Astrocyte of the spinal cord (primary cell): ENCODE data around the gene TLL1.
A peak's percentile ranks its signal among the peaks of the same experiment; 100 is the strongest.

ENCODE experiments used
- DNase-seq: peaks from one replicate; pipeline ENCODE4 v3.0.0; 2011; ENCODE audit warnings: low read depth, low spot score
- H3K4me3 ChIP-seq: 2 replicates; pipeline ENCODE4 v1.5.1; 2011; ENCODE audit warnings: low read depth, mild to moderate bottlenecking, low read length, moderate library complexity
- CTCF ChIP-seq: IDR thresholded peaks from 2 replicates; pipeline ENCODE4 v1.5.1; 2012; ENCODE audit warnings: low read depth, mild to moderate bottlenecking, low read length, inconsistent platforms
- in situ Hi-C: cut with HindIII; loops from 2 replicates; pipeline ENCODE4 v1.10.0; 2017; ENCODE audit warnings: low sequenced_read_pairs

TLL1 gene

GRCh38 chr4:165906272-165906671 lies 33.2 kb downstream of the TLL1 start:
- in situ Hi-C loops = no loop called here
- DNase-seq = no peak

GRCh38 chr4:165909947-165910346 lies 36.9 kb downstream of the TLL1 start:
- in situ Hi-C loops = no loop called here
- DNase-seq = peak; percentile 6
- H3K4me3 ChIP-seq = no peak overlapping the region
- no peak for TF ChIP-seq CTCF

More at GRCh38 chr4:165906272-165906671, 33.2 kb downstream of the TLL1 start:
- TF ChIP-seq CTCF = no peak
- no peak overlapping the region for H3K4me3 ChIP-seq

GRCh38 chr4:165915215-165915614 lies 42.2 kb downstream of the TLL1 start:
- in situ Hi-C loops = no loop called here
- H3K4me3 ChIP-seq = no peak overlapping the region
- DNase-seq = no peak
- no peak for TF ChIP-seq CTCF

- TF ChIP-seq CTCF = no peak
- no peak overlapping the region for H3K4me3 ChIP-seq
- no peak for DNase-seq
- in situ Hi-C loops = no loop called here
These were observed 48.5 kb downstream of the TLL1 start for GRCh38 chr4:165921546-165921945.

- H3K4me3 ChIP-seq = no peak overlapping the region
- no peak for TF ChIP-seq CTCF
- no peak for DNase-seq
- in situ Hi-C loops = no loop called here
These were observed 49.7 kb downstream of the TLL1 start for GRCh38 chr4:165922747-165923146.

- in situ Hi-C loops = no loop called here
- no peak for DNase-seq
- TF ChIP-seq CTCF = no peak
- no peak overlapping the region for H3K4me3 ChIP-seq
These were observed 53.3 kb downstream of the TLL1 start for GRCh38 chr4:165926307-165926706.

GRCh38 chr4:165927366-165927765 lies 54.3 kb downstream of the TLL1 start:
- in situ Hi-C loops = no loop called here

More at GRCh38 chr4:165927366-165927765, 54.3 kb downstream of the TLL1 start:
- no peak for TF ChIP-seq CTCF
- DNase-seq = no peak
- no peak overlapping the region for H3K4me3 ChIP-seq
